Measurements from ENCODE around the gene STON2.

Gene STON2

GRCh38 chr14:81351205-81351604 lies 48.9 kb downstream of the STON2 start:
- TF ChIP-seq, protein P1, sequence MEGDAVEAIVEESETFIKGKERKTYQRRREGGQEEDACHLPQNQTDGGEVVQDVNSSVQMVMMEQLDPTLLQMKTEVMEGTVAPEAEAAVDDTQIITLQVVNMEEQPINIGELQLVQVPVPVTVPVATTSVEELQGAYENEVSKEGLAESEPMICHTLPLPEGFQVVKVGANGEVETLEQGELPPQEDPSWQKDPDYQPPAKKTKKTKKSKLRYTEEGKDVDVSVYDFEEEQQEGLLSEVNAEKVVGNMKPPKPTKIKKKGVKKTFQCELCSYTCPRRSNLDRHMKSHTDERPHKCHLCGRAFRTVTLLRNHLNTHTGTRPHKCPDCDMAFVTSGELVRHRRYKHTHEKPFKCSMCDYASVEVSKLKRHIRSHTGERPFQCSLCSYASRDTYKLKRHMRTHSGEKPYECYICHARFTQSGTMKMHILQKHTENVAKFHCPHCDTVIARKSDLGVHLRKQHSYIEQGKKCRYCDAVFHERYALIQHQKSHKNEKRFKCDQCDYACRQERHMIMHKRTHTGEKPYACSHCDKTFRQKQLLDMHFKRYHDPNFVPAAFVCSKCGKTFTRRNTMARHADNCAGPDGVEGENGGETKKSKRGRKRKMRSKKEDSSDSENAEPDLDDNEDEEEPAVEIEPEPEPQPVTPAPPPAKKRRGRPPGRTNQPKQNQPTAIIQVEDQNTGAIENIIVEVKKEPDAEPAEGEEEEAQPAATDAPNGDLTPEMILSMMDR (IDR thresholded peaks at IDR 0.05; ENCODE audit: low read depth, low read length): no peak
- no peak overlapping the region for H3K4me3 ChIP-seq (ENCODE audit: low read depth, low read length)
- in situ Hi-C loops (cut with HindIII; ENCODE audit: low sequenced_read_pairs): no loop called here
- DNase-seq (ENCODE audit: low read depth, low spot score): no peak

DNA sequence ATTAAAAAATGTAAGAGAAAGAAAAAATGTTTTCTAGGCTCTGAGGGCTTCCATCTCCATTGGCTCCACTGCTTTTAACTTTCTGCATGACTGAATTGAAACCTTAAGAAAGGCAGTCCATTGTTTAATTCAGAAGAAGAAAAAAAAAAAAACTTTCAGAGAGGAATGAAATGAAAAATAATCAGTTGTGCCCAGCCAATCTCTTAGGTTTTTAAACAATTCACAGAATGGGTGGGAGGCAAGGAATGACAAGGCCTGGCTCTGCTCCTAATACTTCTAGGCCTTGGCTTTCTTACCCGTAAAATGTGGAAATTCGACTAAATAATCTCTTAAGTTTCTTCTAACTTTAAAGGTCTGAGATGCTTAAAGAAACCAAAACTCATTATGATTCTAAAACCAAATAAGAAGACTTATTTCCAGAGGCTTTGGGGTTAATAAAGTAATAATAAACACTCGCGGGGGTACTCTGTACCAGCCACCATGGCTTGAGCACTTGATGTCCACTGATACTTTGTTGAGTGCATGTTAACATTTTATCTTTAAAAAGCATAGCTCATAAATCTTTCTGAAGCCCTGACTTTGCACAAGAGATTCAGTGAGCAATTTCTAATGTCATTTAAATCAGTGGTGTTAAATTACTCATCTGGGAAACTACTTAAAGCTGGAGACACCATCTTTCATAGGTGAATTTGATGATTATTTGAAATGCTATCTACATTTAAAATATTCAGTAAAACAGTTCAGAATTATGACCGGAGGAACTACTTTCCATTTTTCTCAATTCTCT lies 49.6 kb downstream of the STON2 start:
- no peak for DNase-seq (ENCODE audit: low read depth, low spot score)
- TF ChIP-seq, protein P1 (IDR thresholded peaks at IDR 0.05; ENCODE audit: low read depth, low read length): no peak
- H3K4me3 ChIP-seq (ENCODE audit: low read depth, low read length): no peak overlapping the region
- in situ Hi-C loops (cut with HindIII; ENCODE audit: low sequenced_read_pairs): no loop called here

DNA sequence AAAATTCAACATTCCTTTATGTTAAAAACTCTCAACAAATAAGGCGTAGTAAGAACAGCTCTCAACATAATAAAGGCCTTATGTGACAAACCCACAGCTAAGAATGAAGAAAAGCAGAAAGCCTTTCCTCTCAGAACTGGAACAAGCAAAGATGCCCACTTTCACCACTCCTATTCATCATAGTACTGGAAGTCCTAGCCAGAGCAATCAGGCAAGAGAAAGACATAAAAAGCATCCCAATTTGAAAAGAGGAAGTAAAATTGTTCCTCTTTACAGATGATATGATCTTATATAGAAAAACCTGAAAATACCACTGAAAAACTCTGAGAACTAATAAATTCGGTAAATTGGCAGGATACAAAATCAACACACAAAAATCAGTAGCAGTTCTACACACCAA lies 52.1 kb downstream of the STON2 start:
- TF ChIP-seq, protein P1 (IDR thresholded peaks at IDR 0.05; ENCODE audit: low read depth, low read length): no peak
- in situ Hi-C loops (cut with HindIII; ENCODE audit: low sequenced_read_pairs): no loop called here
- H3K4me3 ChIP-seq (ENCODE audit: low read depth, low read length): no peak overlapping the region

GRCh38 chr14:81345781-81346180 lies 54.3 kb downstream of the STON2 start:
- DNase-seq (ENCODE audit: low read depth, low spot score): no peak
- no peak overlapping the region for H3K4me3 ChIP-seq (ENCODE audit: low read depth, low read length)
- in situ Hi-C loops (cut with HindIII; ENCODE audit: low sequenced_read_pairs): no loop called here
- TF ChIP-seq, protein P1 (IDR thresholded peaks at IDR 0.05; ENCODE audit: low read depth, low read length): no peak

More for the DNA sequence above, 52.1 kb downstream of the STON2 start:
- DNase-seq (ENCODE audit: low read depth, low spot score): no peak

- no peak for DNase-seq (ENCODE audit: low read depth, low spot score)
- in situ Hi-C loops (cut with HindIII; ENCODE audit: low sequenced_read_pairs): no loop called here
- TF ChIP-seq, protein P1 (IDR thresholded peaks at IDR 0.05; ENCODE audit: low read depth, low read length): no peak
- H3K4me3 ChIP-seq (ENCODE audit: low read depth, low read length): no peak overlapping the region
Observed at GRCh38 chr14:81344481-81345160, 55.5 kb downstream of the STON2 start.

DNA sequence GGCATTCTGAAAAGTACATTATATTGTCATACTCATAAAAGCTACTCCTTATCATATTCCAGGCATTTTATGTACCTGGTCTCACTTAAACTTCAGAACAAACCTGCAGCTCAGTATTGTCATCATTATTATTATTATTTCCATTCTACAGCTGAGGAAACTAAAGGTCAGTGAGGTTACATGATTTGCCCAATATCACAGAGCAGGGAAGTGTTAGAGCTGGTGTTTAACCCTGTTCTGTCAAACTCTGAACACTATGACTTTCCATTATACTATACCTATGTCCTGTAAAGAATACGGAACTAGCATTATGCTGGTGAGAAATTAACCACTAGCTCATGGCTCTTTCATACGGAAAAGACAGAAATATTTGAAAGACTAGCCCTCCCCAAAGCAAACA lies 56.4 kb downstream of the STON2 start:
- TF ChIP-seq, protein P1 (IDR thresholded peaks at IDR 0.05; ENCODE audit: low read depth, low read length): no peak
- H3K4me3 ChIP-seq (ENCODE audit: low read depth, low read length): no peak overlapping the region
- no peak for DNase-seq (ENCODE audit: low read depth, low spot score)
- in situ Hi-C loops (cut with HindIII; ENCODE audit: low sequenced_read_pairs): no loop called here

All from astrocyte of the spinal cord (primary cell).